MCF 10A (cell line): ENCODE data around the gene CHD9. TPM values are rescaled to one million over a fixed set of nuclear protein-coding genes. Genes with fewer than 3 reads are reported as not detected.

ENCODE experiments used
- BruUV-seq: library from RNA; stranded (reverse); fragments of 400-500 nt; replicated peaks from 2 replicates; lab custom pipeline; 2021; lab: Mats Ljungman, UMichigan
- CTCF ChIA-PET: fragments of 300-600 bp; sonication (Branson Sonifier 250); formaldehyde crosslinking; extraction: SDS; loops from one replicate; lab custom pipeline; 2021; ENCODE audit warnings: antibody characterized with exemption, inconsistent platforms; lab: Yijun Ruan, JAX
- POLR2A ChIA-PET: fragments of 300-600, 350-650 bp; sonication (Branson Sonifier 250); formaldehyde crosslinking; extraction: SDS; loops from one replicate; lab custom pipeline; 2020; ENCODE audit warnings: antibody characterized with exemption, inconsistent platforms; lab: Yijun Ruan, JAX
- DNase-seq: peaks from one replicate; pipeline ENCODE4 v3.0.0-alpha.2; 2018; ENCODE audit not compliant: unreplicated experiment
- H3K27ac Mint-ChIP-seq: one replicate; pipeline ENCODE4 v1.8.0; 2022; ENCODE audit warnings: mild to moderate bottlenecking, low read depth, mixed read lengths; ENCODE audit not compliant: unreplicated experiment
- H3K27me3 Mint-ChIP-seq: one replicate; pipeline ENCODE4 v1.8.0; 2022; ENCODE audit warnings: mixed read lengths; ENCODE audit not compliant: insufficient read depth, unreplicated experiment
- H3K36me3 Mint-ChIP-seq: one replicate; pipeline ENCODE4 v1.8.0; 2022; ENCODE audit warnings: mild to moderate bottlenecking, moderate library complexity, mixed read lengths; ENCODE audit not compliant: insufficient read depth, unreplicated experiment
- H3K4me1 Mint-ChIP-seq: one replicate; pipeline ENCODE4 v1.8.0; 2022; ENCODE audit warnings: mixed read lengths; ENCODE audit not compliant: insufficient read depth, unreplicated experiment
- H3K4me3 Mint-ChIP-seq: one replicate; pipeline ENCODE4 v1.8.0; 2022; ENCODE audit warnings: mild to moderate bottlenecking, moderate library complexity, mixed read lengths; ENCODE audit not compliant: unreplicated experiment
- H3K9me3 Mint-ChIP-seq: one replicate; pipeline ENCODE4 v1.8.0; 2022; ENCODE audit warnings: mixed read lengths; ENCODE audit not compliant: unreplicated experiment
- intact Hi-C: fragments of 100-400 bp; cut with micrococcal nuclease; formaldehyde crosslinking; loops from 2 replicates; pipeline ENCODE4 v1.14.1; 2022
- total RNA-seq: library from RNA; stranded (reverse); gene quantifications from 2 replicates; pipeline ENCODE4 v1.2.3, GENCODE V29; 2022
- TF ChIP-seq, protein P1 (sequence below): fragments of 200-600 bp; IDR thresholded peaks from one replicate; pipeline ENCODE4 v1.8.0; 2022; ENCODE audit warnings: antibody characterized with exemption, mild to moderate bottlenecking; ENCODE audit not compliant: unreplicated experiment

The CHD9 gene
- total RNA-seq, 1 experiment from 2014 or later = 62.8 TPM

DNA sequence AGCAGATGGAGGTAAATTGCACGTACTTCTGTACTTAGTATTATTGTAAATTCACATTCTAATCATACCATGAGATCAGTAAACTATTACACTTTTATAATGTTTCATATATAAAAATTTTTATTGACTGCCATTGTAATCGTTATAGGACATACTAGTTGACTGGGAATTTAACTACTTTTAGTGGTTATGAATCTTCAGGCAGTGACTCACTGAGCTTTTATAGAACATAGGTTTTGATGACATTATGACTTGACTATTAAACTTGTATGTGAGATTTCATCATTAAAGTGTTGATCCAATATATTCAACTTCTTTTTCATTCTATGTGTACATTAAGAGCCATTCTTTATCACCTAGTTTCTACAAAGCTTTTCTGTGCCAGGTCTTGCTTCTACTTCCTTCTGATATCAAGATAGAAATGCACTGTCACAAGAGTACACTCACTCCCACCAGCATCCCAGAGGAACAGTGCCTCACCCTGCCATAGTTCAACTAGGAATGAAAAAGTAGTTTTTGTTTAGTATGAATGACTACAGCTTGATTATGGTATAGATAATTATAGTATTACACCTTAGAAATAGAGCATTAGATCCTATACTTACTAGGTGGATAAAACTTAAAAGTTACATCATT is 237.1 kb downstream of the CHD9 start:
- Mint-ChIP-seq H3K27me3 (no peaks in the 10 kb centered on the region), H3K27ac (no peak overlapping the region), H3K9me3 (no peaks in the 10 kb centered on the region), H3K4me3 (no peak overlapping the region), H3K4me1 (no peaks in the 10 kb centered on the region), H3K36me3 (peaks cover 98% of the 10 kb centered on the region)
- TF ChIP-seq, protein P1, sequence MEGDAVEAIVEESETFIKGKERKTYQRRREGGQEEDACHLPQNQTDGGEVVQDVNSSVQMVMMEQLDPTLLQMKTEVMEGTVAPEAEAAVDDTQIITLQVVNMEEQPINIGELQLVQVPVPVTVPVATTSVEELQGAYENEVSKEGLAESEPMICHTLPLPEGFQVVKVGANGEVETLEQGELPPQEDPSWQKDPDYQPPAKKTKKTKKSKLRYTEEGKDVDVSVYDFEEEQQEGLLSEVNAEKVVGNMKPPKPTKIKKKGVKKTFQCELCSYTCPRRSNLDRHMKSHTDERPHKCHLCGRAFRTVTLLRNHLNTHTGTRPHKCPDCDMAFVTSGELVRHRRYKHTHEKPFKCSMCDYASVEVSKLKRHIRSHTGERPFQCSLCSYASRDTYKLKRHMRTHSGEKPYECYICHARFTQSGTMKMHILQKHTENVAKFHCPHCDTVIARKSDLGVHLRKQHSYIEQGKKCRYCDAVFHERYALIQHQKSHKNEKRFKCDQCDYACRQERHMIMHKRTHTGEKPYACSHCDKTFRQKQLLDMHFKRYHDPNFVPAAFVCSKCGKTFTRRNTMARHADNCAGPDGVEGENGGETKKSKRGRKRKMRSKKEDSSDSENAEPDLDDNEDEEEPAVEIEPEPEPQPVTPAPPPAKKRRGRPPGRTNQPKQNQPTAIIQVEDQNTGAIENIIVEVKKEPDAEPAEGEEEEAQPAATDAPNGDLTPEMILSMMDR = no peak
- no TSS peak for BruUV-seq
- POLR2A ChIA-PET = interaction anchor here (1.2 to 2.0 kb wide), 3 partner anchors 10 to 144 kb away, joined by 3 to 5 read pairs (median 3); no protein-coding TSS in a partner anchor
- intact Hi-C loops = no loop called here
- DNase-seq = no peak
- CTCF ChIA-PET = interaction anchor here (0.8 to 2.1 kb wide), 3 partner anchors 9 to 131 kb away, joined by 3 to 5 read pairs (median 5); no protein-coding TSS in a partner anchor

DNA sequence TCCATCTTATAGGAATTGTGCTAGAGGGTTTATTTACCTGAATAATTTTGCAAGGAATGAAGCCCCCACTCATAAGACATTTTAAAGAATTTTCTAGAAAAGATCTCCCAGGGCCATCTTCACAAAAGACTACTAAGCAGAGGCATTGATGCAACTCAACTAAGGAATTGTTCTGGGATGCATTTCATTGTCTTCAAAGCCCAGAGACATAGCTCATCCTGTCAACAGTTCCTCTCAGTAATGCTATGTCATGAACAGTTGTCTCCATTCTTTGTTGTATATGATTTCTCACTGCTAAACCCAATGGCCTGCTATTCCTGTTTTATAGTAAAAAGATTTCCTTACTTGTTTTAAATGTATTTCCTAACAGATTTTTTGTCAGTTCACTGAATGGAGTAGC is 242.7 kb downstream of the CHD9 start:
- ChIA-PET POLR2A (interaction anchor here (1.1 kb wide), 1 partner anchor 13 kb away, joined by 4 read pairs; no protein-coding TSS in a partner anchor), CTCF (interaction anchor here (0.7 to 1.2 kb wide), 2 partner anchors 13 to 118 kb away, joined by 3 to 4 read pairs; no protein-coding TSS in a partner anchor)
- intact Hi-C loops = no loop called here
- TF ChIP-seq, protein P1 = no peak
- Mint-ChIP-seq H3K4me3 (no peak overlapping the region), H3K36me3 (peaks cover 94% of the 10 kb centered on the region), H3K27ac (peak overlapping the region; percentile 27), H3K9me3 (no peaks in the 10 kb centered on the region), H3K27me3 (no peaks in the 10 kb centered on the region), H3K4me1 (no peaks in the 10 kb centered on the region)
- no TSS peak for BruUV-seq
- no peak for DNase-seq

DNA sequence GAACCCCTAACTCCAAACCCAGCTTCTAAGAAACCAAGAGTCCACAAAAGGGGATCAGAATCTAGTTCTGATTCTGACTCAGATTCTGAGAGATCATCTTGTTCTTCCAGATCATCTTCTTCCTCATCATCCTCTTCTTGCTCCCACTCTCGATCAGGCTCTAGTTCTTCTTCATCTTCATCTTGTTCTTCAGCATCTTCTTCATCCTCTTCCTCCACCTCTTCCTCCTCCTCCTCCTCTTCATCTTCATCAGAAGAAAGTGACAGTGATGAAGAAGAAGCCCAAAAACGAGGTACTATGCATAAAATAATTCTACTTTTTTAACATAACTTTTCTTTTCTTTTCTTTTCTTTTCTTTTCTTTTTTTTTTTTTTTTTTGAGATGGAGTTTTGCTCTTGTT is 249.5 kb downstream of the CHD9 start:
- BruUV-seq = no TSS peak
- H3K9me3 Mint-ChIP-seq = no peaks in the 10 kb centered on the region
- DNase-seq = no peak
- peaks cover 93% of the 10 kb centered on the region for H3K36me3 Mint-ChIP-seq
- TF ChIP-seq, protein P1 = no peak
- CTCF ChIA-PET = interaction anchor here (0.9 kb wide), 1 partner anchor 22 kb away, joined by 3 read pairs; no protein-coding TSS in a partner anchor
- no peak overlapping the region for H3K4me3 Mint-ChIP-seq
- H3K27ac Mint-ChIP-seq = no peak overlapping the region
- intact Hi-C loops = no loop called here
- POLR2A ChIA-PET = interaction anchor here (1.0 kb wide), 1 partner anchor 13 kb away, joined by 3 read pairs; no protein-coding TSS in a partner anchor
- H3K27me3 Mint-ChIP-seq = no peaks in the 10 kb centered on the region
- no peaks in the 10 kb centered on the region for H3K4me1 Mint-ChIP-seq

DNA sequence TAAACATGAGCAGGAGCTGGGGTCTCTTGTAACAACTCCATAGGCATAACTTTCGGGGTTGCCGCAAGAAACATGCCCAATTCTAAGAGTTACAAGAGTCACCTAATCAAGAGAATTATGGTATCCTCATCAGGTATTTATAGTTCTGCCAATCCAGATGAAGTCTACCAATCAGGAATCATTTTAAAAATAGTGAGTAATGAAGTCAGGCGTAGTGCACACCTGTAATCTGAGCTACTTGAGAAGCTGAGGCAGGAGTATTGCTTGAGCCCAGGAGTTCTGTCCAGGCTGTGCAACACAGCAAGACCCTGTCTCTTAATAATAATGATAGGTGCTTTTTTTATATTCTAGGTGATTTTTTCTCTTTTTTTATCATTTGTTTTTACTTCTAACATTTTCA is 251.0 kb downstream of the CHD9 start:
- ChIA-PET POLR2A (no interaction called here), CTCF (interaction anchor here (0.6 kb wide), 1 partner anchor 67 kb away, joined by 3 read pairs; no protein-coding TSS in a partner anchor)
- Mint-ChIP-seq H3K27me3 (no peaks in the 10 kb centered on the region), H3K9me3 (no peaks in the 10 kb centered on the region), H3K27ac (no peak overlapping the region), H3K36me3 (peaks cover 93% of the 10 kb centered on the region), H3K4me3 (no peak overlapping the region), H3K4me1 (no peaks in the 10 kb centered on the region)
- TF ChIP-seq, protein P1 = no peak
- intact Hi-C loops = no loop called here
- DNase-seq = no peak
- no TSS peak for BruUV-seq
